ENCODE data around the gene ZKSCAN5. TPM values are rescaled to one million over a fixed set of nuclear protein-coding genes. Genes with fewer than 3 reads are reported as not detected.

ZKSCAN5 gene
- total and polyA plus RNA-seq, 2 experiments from 2014 or later = 4.6 to 13.4 TPM

- TF ChIP-seq ZNF462 (CRISPR knock-in tag; IDR thresholded peaks at IDR 0.05) = no peak
- TF ChIP-seq CTCF (conservative IDR thresholded peaks at IDR 0.05; ENCODE audit: low read depth in 2 of 2) = no peak
- no peak for TF ChIP-seq STAT1 (IDR thresholded peaks at IDR 0.05; ENCODE audit: unreplicated experiment)
These were observed 68.8 kb downstream of the ZKSCAN5 start (continued) for GRCh38 chr7:99573257-99573656.

- H3K27me3 ChIP-seq (ENCODE audit: insufficient read depth) = no peaks in the 10 kb centered on the region; the same call in 1 of the 2 replicates
- peaks cover 10% of the 10 kb centered on the region; the same call in 1 of the 2 replicates for H3K36me3 ChIP-seq (ENCODE audit: insufficient read depth)
- no peak overlapping the region for H3K4me3 Mint-ChIP-seq
- no peaks in the 10 kb centered on the region for H3K79me2 ChIP-seq (replicated peaks; ENCODE audit: insufficient read depth)
- H3K36me3 Mint-ChIP-seq (ENCODE audit: low read depth) = peaks cover 27% of the 10 kb centered on the region
- no peak overlapping the region for H3K4me3 ChIP-seq
- no peak overlapping the region for H3K4me2 ChIP-seq
- H3K4me1 Mint-ChIP-seq = peaks cover 21% of the 10 kb centered on the region
- H2AFZ ChIP-seq = no peak overlapping the region
- peaks cover 24% of the 10 kb centered on the region for H3K4me1 ChIP-seq (ENCODE audit: insufficient read depth)
- H4K20me1 ChIP-seq (replicated peaks; ENCODE audit: insufficient read depth) = no peaks in the 10 kb centered on the region
- ATAC-seq (no peak), DNase-seq (ENCODE audit: low spot score) (peak; percentile 56)
- 0 out of 2 replicates have a peak, but pooled peaks cover 14% of the 10 kb centered on the region for H3F3A ChIP-seq (replicated peaks; ENCODE audit: low read depth)
- no peaks in the 10 kb centered on the region for H3K9me3 Mint-ChIP-seq
- H3K9me2 ChIP-seq (ENCODE audit: insufficient read depth) = no peaks in the 10 kb centered on the region
- H3K27ac ChIP-seq (ENCODE audit: low read depth) = peak overlapping the region; percentile 5
- H3K27ac Mint-ChIP-seq = 0 out of 2 replicates have a peak overlapping the region, but pooled peaks have one; percentile 49
- H3K27me3 Mint-ChIP-seq (ENCODE audit: insufficient read depth, low read depth, poor library complexity) = peaks cover 4% of the 10 kb centered on the region
- TF ChIP-seq CTCF (conservative IDR thresholded peaks at IDR 0.05; ENCODE audit: low read depth in 2 of 2) (no peak), REST (IDR thresholded peaks at IDR 0.05; ENCODE audit: unreplicated experiment) (no peak), ZNF331 (CRISPR knock-in tag; IDR thresholded peaks at IDR 0.05; ENCODE audit: low read depth) (no peak), ETS1 (IDR thresholded peaks at IDR 0.05) (no peak), EZH2 (IDR thresholded peaks at IDR 0.05; ENCODE audit: low read depth, unreplicated experiment) (no peak), NANOG (IDR thresholded peaks at IDR 0.05; ENCODE audit: borderline replicate concordance) (no peak), CREB1 (CRISPR knock-in tag; IDR thresholded peaks at IDR 0.05; ENCODE audit: low read depth) (no peak), EZH2phosphoT487 (IDR thresholded peaks at IDR 0.05; ENCODE audit: unreplicated experiment) (no peak)
These were observed 71.8 kb downstream of the ZKSCAN5 start for GRCh38 chr7:99576251-99576650.
